ENCODE measurements around the gene ALDH18A1.

ALDH18A1 gene

GRCh38 chr10:95561864-95562177 is 94.7 kb downstream of the ALDH18A1 start:
- H3K4me3 ChIP-seq (ENCODE audit: control insufficient read depth, low read depth, low read length) = no peak overlapping the region
- no peak for TF ChIP-seq CTCF (IDR thresholded peaks at IDR 0.05; ENCODE audit: control insufficient read depth, insufficient read depth, low read depth, low read length, missing control alignments)
- no peak for DNase-seq (ENCODE audit: low read depth)

- H3K4me3 ChIP-seq (ENCODE audit: control insufficient read depth, low read depth, low read length) = peak within 1 kb of the TSS; percentile 95
- no peak for TF ChIP-seq CTCF (IDR thresholded peaks at IDR 0.05; ENCODE audit: control insufficient read depth, insufficient read depth, low read depth, low read length, missing control alignments)
- peak; percentile 68 for DNase-seq (ENCODE audit: low read depth)
Observed at GRCh38 chr10:95561177-95561863, 95.2 kb downstream of the ALDH18A1 start, which contains the start of gene SORBS1. SORBS1 (minus strand) TSS chr10:95561371; CDS start chr10:95441135, 120,236 bp downstream.

GRCh38 chr10:95560278-95561176 is 96.0 kb downstream of the ALDH18A1 start:
- TF ChIP-seq CTCF (IDR thresholded peaks at IDR 0.05; ENCODE audit: control insufficient read depth, insufficient read depth, low read depth, low read length, missing control alignments) = no peak
- DNase-seq (ENCODE audit: low read depth) = no peak
- peak overlapping the region; percentile 95 for H3K4me3 ChIP-seq (ENCODE audit: control insufficient read depth, low read depth, low read length)

GRCh38 chr10:95559896-95560277 is 96.6 kb downstream of the ALDH18A1 start:
- TF ChIP-seq CTCF (IDR thresholded peaks at IDR 0.05; ENCODE audit: control insufficient read depth, insufficient read depth, low read depth, low read length, missing control alignments) = no peak
- DNase-seq (ENCODE audit: low read depth) = no peak
- no peak overlapping the region for H3K4me3 ChIP-seq (ENCODE audit: control insufficient read depth, low read depth, low read length)

- DNase-seq (ENCODE audit: low read depth) = no peak
- no peak for TF ChIP-seq CTCF (IDR thresholded peaks at IDR 0.05; ENCODE audit: control insufficient read depth, insufficient read depth, low read depth, low read length, missing control alignments)
- H3K4me3 ChIP-seq (ENCODE audit: control insufficient read depth, low read depth, low read length) = no peak overlapping the region
Observed at GRCh38 chr10:95559471-95559870, 97.0 kb downstream of the ALDH18A1 start.

GRCh38 chr10:95558593-95559320 is 97.8 kb downstream of the ALDH18A1 start:
- no peak for TF ChIP-seq CTCF (IDR thresholded peaks at IDR 0.05; ENCODE audit: control insufficient read depth, insufficient read depth, low read depth, low read length, missing control alignments)
- DNase-seq (ENCODE audit: low read depth) = no peak
- H3K4me3 ChIP-seq (ENCODE audit: control insufficient read depth, low read depth, low read length) = no peak overlapping the region

Data from AG09309 (cell line).